ENCODE data around the gene SLC49A4. TPM values are rescaled to one million over a fixed set of nuclear protein-coding genes. Genes with fewer than 3 reads are reported as not detected.

SLC49A4 gene
- total RNA-seq, 4 donors from 2014 or later: 12.2 to 21.4 (median 15.9) TPM

DNA sequence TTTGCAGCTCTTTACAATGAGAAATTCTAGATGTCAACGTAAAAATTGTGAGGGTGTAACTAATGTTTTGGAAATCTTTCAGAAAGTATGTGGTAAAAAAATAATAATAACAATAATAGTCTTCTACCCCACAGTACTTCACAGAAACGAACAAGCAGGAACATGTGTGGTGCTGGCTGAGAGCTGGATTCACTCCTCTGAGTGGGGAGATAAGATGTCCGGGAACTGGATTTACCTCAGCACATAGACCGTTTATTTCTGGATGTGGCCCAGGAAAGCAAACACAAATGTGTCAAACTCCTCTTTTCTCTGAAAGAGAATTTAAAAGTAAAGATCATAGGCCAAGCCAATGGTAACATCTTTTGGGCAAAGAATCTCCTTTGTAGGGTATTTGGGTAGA lies 103.4 kb downstream of the SLC49A4 start:
- H3K27me3 ChIP-seq: peaks cover 0 to 7% (median 0%) of the 10 kb centered on the region in 4 donors
- H3K9me3 ChIP-seq: no peaks in the 10 kb centered on the region
- no peak overlapping the region for H3K27ac ChIP-seq
- H3K4me3 ChIP-seq: no peak overlapping the region
- DNase-seq: no peak
- intact Hi-C loops (cut with DNase I): no loop called here
- H3K4me1 ChIP-seq: peaks cover 0 to 11% (median 5%) of the 10 kb centered on the region in 3 donors
- WGBS, 2 donors: 36 to 49% methylated on average over 4 of the region's 4 CpGs
- no peaks in the 10 kb centered on the region for H3K36me3 ChIP-seq
- TF ChIP-seq POLR2A (IDR thresholded peaks at IDR 0.05): no peak

- Histone ChIP-seq H3K4me3 (no peak overlapping the region), H3K36me3 (no peaks in the 10 kb centered on the region), H3K9me3 (no peaks in the 10 kb centered on the region), H3K4me1 (no peaks in the 10 kb centered on the region), H3K27me3 (peaks cover 0 to 7% (median 0%) of the 10 kb centered on the region in 4 donors), H3K27ac (no peak overlapping the region)
- intact Hi-C loops (cut with DNase I): no loop called here
- TF ChIP-seq POLR2A (IDR thresholded peaks at IDR 0.05) (no peak), CTCF (IDR thresholded peaks at IDR 0.05) (no peak)
- DNase-seq: no peak
- WGBS, 2 donors: 69 to 72% methylated on average over 2 of the region's 2 CpGs
Observed at GRCh38 chr3:122902326-122902725, 107.5 kb downstream of the SLC49A4 start.

- no CpG with 5 or more reads among the region's 4 CpGs for WGBS, 2 donors
- DNase-seq: no peak
- H3K27me3 ChIP-seq: peaks cover 0 to 7% (median 0%) of the 10 kb centered on the region in 4 donors
- H3K4me3 ChIP-seq: no peak overlapping the region
- no peaks in the 10 kb centered on the region for H3K36me3 ChIP-seq
- TF ChIP-seq CTCF (IDR thresholded peaks at IDR 0.05): no peak
- TF ChIP-seq POLR2A (IDR thresholded peaks at IDR 0.05): no peak
- intact Hi-C loops (cut with DNase I): no loop called here
- H3K27ac ChIP-seq: no peak overlapping the region
- H3K4me1 ChIP-seq: no peaks in the 10 kb centered on the region
- H3K9me3 ChIP-seq: no peaks in the 10 kb centered on the region
Observed at GRCh38 chr3:122903171-122903570, 108.3 kb downstream of the SLC49A4 start.

DNA sequence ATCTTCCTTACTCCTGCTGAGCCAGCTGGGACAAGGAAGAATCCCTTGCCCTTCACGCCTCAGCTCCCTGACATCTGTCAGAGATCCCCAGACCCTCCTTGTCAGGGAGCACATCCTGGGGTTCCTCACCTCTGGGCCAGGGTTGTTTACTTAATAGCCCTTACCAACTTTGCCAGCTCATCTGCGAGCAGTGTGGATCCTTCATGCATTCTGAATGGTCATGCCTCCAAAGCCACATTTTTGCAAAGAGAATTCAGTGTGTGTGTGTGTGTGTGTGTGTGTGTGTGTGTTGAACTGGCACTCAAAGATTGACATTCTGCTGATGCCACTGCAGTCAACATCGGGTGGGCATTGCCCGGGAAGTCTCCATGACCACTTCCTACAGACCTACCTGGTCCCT lies 112.6 kb downstream of the SLC49A4 start:
- Histone ChIP-seq H3K9me3 (no peaks in the 10 kb centered on the region), H3K36me3 (no peaks in the 10 kb centered on the region), H3K4me3 (no peak overlapping the region), H3K4me1 (no peaks in the 10 kb centered on the region), H3K27me3 (peaks cover 0 to 18% (median 0%) of the 10 kb centered on the region in 4 donors), H3K27ac (no peak overlapping the region)
- intact Hi-C loops (cut with DNase I): no loop called here
- TF ChIP-seq CTCF (IDR thresholded peaks at IDR 0.05): no peak
- no peak for TF ChIP-seq POLR2A (IDR thresholded peaks at IDR 0.05)
- WGBS, 2 donors: 57 to 81% methylated on average over 1 to 2 of the region's 4 CpGs
- DNase-seq: no peak

- DNase-seq: no peak
- intact Hi-C loops (cut with DNase I): no loop called here
- Histone ChIP-seq H3K27ac (no peak overlapping the region), H3K27me3 (peaks cover 0 to 25% (median 3%) of the 10 kb centered on the region in 4 donors), H3K9me3 (no peaks in the 10 kb centered on the region), H3K4me3 (no peak overlapping the region), H3K36me3 (no peaks in the 10 kb centered on the region), H3K4me1 (peaks cover 0 to 6% (median 0%) of the 10 kb centered on the region in 3 donors)
- TF ChIP-seq CTCF (IDR thresholded peaks at IDR 0.05): no peak
- TF ChIP-seq POLR2A (IDR thresholded peaks at IDR 0.05): no peak
- 85 to 92% methylated on average over 3 of the region's 3 CpGs for WGBS, 2 donors
Observed at GRCh38 chr3:122908251-122908650, 113.4 kb downstream of the SLC49A4 start.

- Histone ChIP-seq H3K27ac (no peak overlapping the region), H3K36me3 (no peaks in the 10 kb centered on the region), H3K9me3 (no peaks in the 10 kb centered on the region), H3K27me3 (peaks cover 0 to 46% (median 4%) of the 10 kb centered on the region in 4 donors), H3K4me3 (no peak overlapping the region), H3K4me1 (peaks cover 0 to 7% (median 0%) of the 10 kb centered on the region in 3 donors)
- intact Hi-C loops (cut with DNase I): no loop called here
- DNase-seq: no peak
- TF ChIP-seq CTCF (IDR thresholded peaks at IDR 0.05) (no peak), POLR2A (IDR thresholded peaks at IDR 0.05) (no peak)
- WGBS, 2 donors: 90% methylated on average over 2 of the region's 16 CpGs; no CpG with 5 or more reads in 1 of the 2 donors
Observed at GRCh38 chr3:122911901-122912300, 117.0 kb downstream of the SLC49A4 start.

Data from esophagus squamous epithelium (tissue), 5 donors.